HG02973 (cell line): Measurements from ENCODE around the gene KLHDC4.
"Not testable (repeated sequence)": the region's sequence is repeated elsewhere in the genome, so short reads cannot be mapped to it uniquely, and the experiment has no call there.

Source experiments
- ATAC-seq: cut with Tn5 transposase; IDR thresholded peaks from one replicate; pipeline ENCODE4 v1.9.1; 2021; ENCODE audit warnings: moderate library complexity; ENCODE audit not compliant: unreplicated experiment

KLHDC4 gene

DNA sequence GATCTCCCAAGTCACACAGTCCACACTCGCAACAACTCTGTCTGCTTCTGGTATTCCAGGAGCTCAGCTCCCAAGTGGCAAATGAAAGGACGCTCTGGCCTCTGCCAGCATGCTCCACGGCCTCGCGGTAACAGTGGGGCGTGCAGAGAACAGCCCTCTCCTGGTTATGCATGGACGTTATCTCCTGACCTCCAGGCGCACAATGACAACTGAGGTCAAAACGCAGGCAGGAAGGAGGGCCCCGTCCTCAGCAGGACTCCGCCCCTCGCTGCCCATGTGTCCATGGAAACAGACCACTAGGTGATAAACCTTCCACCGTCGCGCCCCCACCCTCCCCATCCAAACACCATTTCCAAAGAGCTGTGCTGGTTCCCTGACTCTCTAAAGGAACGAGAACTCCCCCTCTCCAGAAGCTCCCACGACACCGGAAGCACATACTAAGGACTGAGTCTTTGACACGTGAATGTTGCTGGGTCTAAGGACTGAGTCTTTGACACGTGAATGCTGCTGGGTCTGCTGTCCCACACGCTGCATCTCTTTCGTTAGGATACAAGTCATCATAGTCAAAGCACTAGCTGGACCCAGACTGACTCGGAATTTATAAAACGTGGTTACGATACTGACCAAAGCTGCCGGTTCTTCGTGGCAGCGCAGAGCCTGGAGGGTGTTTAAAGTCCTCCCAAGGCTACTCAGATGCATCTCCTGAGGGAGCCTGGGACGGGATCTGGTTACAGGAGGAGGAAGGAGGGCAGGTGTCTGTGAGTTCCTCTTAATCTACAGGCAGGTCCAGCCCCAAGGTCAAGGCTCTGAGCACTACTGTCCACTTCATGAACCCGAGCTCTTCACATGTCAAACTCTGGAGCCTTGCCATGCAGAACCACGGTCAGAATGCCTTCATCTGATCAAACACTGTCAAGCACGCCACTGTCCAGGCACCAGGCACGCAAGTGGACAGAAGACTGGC, 43.9 kb downstream of the KLHDC4 start:
- ATAC-seq: no peak

GRCh38 chr16:87720446-87720845, 45.3 kb downstream of the KLHDC4 start:
- ATAC-seq: no peak

DNA sequence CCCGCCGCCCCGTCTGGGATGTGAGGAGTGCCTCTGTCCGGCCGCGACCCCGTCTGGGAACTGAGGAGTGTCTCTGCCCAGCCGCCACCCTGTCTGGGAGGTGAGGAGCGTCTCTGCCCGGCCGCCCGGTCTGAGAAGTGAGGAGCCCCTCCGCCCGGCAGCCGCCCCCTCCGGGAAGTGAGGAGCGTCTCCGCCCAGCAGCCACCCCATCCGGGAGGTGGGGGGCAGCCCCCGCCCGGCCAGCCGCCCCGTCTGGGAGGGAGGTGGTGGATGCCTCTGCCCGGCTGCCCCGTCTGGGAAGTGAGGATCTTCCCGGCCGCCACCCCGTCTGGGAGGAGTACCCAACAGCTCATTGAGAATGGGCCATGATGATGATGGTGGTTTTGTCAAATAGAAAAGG, 47.0 kb downstream of the KLHDC4 start:
- ATAC-seq: not testable (repeated sequence)

DNA sequence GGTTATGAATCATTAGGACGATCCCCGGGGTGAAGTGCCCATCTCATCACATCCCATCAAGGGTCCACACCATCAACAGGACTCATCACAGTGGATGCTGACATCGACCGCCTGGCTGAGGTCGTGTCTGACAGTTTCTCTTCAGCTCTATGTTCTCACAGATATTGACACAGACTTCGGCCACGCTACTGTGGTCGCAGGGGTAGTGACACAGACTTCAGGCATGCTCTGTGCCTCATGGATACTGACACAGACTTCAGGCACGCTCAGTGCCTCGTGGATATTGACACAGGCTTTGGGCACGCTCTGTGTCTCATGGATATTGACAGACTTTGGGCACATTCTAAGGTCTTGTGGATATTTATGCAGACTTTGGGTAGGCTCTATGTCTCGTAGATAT, 50.1 kb downstream of the KLHDC4 start:
- no peak for ATAC-seq

GRCh38 chr16:87715231-87715630, 50.6 kb downstream of the KLHDC4 start:
- no peak for ATAC-seq

DNA sequence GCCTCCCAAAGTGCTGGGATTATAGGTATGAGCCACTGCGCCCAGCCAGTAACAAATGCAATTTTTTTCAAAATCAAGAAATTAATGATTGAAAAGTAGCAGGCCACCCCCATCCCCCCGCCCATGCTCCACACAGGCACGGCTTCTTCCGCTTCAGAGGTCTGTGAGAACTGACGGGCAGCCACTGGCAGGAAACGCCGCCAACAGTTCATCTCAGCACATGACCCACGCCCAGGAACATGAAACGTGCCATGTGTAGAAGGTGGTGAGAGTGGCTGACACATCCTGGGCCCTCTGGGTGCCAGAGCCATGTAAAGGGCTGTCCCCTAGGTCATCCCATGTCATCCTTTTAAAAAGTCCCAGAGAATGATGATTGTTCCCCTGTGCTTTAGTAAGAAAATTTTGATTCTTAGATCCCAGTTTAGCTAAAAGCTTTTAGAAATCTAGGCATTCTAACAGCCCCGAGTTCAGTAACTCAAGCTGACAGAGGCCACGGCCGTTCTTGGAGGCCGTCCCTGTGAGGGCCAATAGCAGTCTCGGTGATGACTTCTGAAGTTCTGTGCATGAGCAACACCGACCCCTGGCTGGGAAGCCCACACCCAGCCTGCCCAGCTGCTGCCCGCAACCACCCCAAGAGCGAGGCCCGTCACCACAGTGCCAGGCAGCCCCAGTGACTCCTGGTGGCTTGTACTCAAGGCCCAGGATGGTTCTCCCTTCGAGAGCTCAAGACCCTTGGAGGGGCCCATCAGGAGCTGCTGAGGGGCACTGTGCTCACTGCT, 52.1 kb downstream of the KLHDC4 start:
- ATAC-seq: no peak

- no peak for ATAC-seq
Measured at GRCh38 chr16:87712184-87712762, 53.5 kb downstream of the KLHDC4 start.

- no peak for ATAC-seq
Measured at GRCh38 chr16:87710887-87711286, 54.9 kb downstream of the KLHDC4 start.

GRCh38 chr16:87709677-87710076, 56.1 kb downstream of the KLHDC4 start:
- no peak for ATAC-seq

GRCh38 chr16:87708881-87709638, 56.7 kb downstream of the KLHDC4 start:
- no peak for ATAC-seq

DNA sequence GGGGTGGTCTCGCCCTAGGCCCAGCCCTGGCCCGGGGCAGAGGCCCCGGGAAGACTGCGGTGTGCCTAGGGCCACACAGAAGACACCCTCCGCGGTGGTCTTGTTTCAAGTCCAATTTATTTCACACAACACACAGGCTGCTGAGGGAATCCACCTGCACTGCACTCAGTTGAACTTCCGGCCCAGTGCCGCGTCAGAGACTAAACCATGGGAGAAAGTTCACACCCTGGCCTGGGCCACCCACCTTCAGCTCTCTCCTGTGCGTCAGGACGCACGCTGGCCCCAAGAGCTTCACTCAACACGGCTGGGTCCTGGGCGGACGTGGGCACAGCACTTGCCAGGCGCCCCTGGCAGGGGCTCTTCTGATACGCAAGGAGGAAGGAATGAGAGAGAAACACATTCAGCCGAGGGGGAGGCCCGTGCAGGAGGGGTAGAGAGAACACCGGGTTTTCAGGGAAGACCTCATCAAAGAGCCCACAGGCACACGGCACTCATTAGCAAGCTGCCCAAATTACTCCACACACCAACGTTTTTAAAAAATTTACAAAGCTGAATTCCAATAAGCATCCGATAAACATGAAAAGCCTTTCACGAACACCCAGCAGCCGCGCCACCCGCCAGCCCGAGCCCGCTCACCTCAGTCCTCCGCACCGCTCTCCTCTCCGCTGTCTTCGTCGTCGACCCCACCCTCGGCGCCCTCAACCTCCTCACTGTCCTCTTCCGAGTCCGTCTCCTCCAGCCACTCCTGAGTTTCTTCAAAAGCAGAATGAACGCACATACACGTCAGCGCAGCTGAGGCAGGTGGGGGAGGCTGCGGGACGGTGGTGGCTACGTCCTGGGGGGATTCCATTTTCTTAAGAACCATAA, 57.8 kb downstream of the KLHDC4 start:
- no peak for ATAC-seq

DNA sequence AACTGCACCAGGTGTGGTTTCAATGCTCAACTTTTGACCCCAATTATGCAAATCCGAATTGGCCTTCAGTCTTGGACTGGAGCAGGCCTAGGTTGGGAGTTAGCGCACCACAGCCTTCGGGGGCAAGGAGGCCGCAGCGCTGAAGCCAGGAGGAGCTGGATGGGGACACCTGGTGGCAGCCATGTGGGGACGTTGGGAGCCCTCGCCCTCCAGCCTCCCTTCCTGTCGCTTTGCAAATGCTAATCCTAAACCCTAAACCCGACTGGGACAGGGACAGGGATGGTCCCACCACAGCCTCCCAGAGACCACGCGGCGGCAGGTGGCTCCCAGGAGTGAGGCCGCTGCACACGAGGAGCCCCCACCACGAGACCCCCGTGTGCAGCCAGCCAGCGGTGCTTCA, 58.7 kb downstream of the KLHDC4 start:
- no peak for ATAC-seq

DNA sequence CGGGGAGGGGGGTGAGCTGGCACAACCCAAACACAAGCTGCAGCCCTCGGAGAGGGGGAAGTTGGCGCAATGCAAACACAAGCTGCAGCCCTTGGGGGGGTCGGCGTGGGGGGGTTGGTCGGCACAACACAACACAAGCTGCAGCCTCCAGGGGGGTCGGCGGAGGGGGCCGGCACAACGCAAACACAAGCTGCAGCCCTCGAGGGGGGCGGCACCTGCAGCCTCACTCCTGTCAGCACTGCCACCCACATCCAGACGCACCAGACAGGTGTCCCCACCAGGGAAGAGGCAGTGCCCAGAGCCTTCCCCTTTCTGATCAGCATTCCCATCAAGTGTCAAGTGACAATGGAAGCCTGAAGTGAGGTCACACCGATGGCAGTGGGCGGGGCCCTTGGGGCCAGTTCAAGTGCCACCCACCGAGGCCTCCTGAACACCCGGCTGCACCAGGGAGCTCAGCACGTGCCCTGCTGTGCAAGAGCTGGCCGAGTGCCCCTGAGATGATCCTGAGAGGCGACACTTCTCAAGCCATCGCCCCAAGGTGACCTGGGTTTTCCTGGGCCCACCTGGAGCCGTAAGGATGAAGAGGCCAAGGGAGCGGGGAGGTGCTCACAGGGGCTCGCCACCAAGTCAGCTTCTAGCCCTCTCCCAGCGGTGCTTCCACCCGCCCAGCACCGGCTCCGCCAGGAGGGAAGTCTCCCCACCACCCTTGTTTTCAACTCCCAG, 59.3 kb downstream of the KLHDC4 start:
- no peak for ATAC-seq

GRCh38 chr16:87705771-87706277, 60.0 kb downstream of the KLHDC4 start:
- no peak for ATAC-seq

- ATAC-seq: no peak
Measured at GRCh38 chr16:87704754-87705353, 60.9 kb downstream of the KLHDC4 start.

GRCh38 chr16:87703835-87704375, 61.9 kb downstream of the KLHDC4 start:
- ATAC-seq: no peak

DNA sequence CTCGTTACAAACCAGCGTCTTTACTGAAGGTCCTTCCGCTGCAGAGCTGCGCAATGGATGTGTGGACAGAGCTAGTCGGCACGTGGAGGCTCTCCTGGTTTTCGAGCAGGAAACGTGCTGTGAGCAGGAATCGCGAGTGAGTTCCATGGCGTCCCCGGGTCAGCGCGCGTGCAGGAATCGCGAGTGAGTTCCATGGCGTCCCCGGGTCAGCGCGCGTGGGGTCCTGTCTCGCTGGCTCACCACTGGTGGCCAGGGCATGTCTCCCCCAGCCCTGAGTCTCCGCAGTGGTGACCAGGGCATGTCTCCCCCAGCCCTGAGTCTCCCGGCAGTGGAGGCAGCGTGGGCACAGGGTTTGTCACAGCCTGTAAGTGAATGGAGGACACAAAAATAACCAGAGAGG, 62.7 kb downstream of the KLHDC4 start:
- ATAC-seq: no peak

DNA sequence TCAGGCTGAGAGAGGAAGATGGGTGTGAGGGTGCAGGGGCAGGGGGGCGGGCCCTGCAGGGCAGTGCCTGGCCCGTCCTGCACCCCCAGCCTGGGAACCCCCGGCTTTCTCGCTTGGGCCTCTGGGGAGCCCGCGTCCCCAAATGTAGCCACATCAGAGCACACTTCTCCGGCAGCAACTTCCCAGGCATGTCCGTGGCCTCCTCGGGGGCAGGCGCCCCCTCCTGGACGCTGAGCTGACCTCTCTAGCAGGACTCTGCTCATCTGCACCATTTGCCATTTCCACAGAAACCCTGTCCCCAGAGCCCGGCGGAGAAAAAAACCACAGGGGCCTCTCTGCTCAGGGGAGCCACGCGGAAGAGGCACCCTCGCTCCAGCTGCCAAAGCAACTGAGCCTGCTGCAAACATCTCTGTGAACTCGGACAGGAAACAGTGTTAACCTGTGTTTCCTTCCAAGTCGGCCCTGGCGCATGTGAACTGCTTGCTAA, 63.4 kb downstream of the KLHDC4 start:
- ATAC-seq: no peak
